Measurements from ENCODE around the gene XRCC3. TPM values are rescaled to one million over a fixed set of nuclear protein-coding genes. Genes with fewer than 3 reads are reported as not detected.

Gene XRCC3
- total and polyA plus RNA-seq, 2 donors (not counting 3 experiments of a cell fraction or from before 2014, with no cell fraction given), result 13.6 to 27.2 TPM

GRCh38 chr14:103650213-103650612, 65.0 kb downstream of the XRCC3 start:
- dilution Hi-C loops (cut with MboI; ENCODE audit: extremely low pct_ligation_motif_present, low sequenced_read_pairs), result no loop called here
- Histone ChIP-seq H3K27ac (ENCODE audit: insufficient read depth, low read depth, low read length) (no peak overlapping the region), H2AFZ (ENCODE audit: low read depth, low read length) (no peak overlapping the region), H3K27me3 (ENCODE audit: control insufficient read depth in 2 of 2, insufficient read depth in 2 of 2, low read length in 2 of 2) (no peaks in the 10 kb centered on the region), H3K79me2 (ENCODE audit: control insufficient read depth, insufficient read depth, low read length) (peaks cover 90% of the 10 kb centered on the region), H3K4me3 (replicated peaks in 1 of 3; ENCODE audit: insufficient read depth in 1 of 3, low read depth in 1 of 3, low read length in 3 of 3) (no peak overlapping the region), H3K4me1 (ENCODE audit: control insufficient read depth, extremely low read depth, insufficient read depth, low read length) (no peaks in the 10 kb centered on the region), H3K9ac (replicated peaks; ENCODE audit: extremely low read depth, insufficient read depth, low read length) (no peak overlapping the region), H3K9me3 (replicated peaks; ENCODE audit: control insufficient read depth, insufficient read depth, low read length) (no peaks in the 10 kb centered on the region), H3K4me2 (ENCODE audit: insufficient read depth, low read length) (no peak overlapping the region), H3K36me3 (ENCODE audit: control insufficient read depth in 2 of 2, extremely low read depth in 1 of 2, insufficient read depth in 2 of 2, low read length in 2 of 2) (peaks cover 0 to 7% of the 10 kb centered on the region in 2 experiments), H3K9me1 (replicated peaks; ENCODE audit: control insufficient read depth, extremely low read depth, insufficient read depth, low read length) (no peaks in the 10 kb centered on the region), H4K20me1 (replicated peaks; ENCODE audit: control insufficient read depth, extremely low read depth, insufficient read depth, low read length) (peaks cover 4% of the 10 kb centered on the region)
- intact Hi-C loops (cut with micrococcal nuclease), result no loop called here
- FAIRE-seq (no peak), DNase-seq (ENCODE audit: low read depth, low spot score) (no peak)
- TF ChIP-seq GATA2 (IDR thresholded peaks at IDR 0.05; ENCODE audit: insufficient read depth, insufficient read length, low read depth, low read length) (no peak), EZH2 (IDR thresholded peaks at IDR 0.05; ENCODE audit: borderline replicate concordance, low read depth, low read length, severe bottlenecking) (no peak), CTCF (IDR thresholded peaks at IDR 0.05; ENCODE audit: extremely low read depth in 1 of 2, insufficient read depth in 1 of 2, low read depth in 1 of 2, low read length in 2 of 2) (no peak), FOS (IDR thresholded peaks at IDR 0.05; ENCODE audit: borderline replicate concordance, insufficient read depth, low read length) (no peak), MAX (IDR thresholded peaks at IDR 0.05; ENCODE audit: insufficient read depth, insufficient read length) (no peak), JUN (IDR thresholded peaks at IDR 0.05; ENCODE audit: borderline replicate concordance, insufficient read depth, insufficient read length, low read depth) (no peak), POLR2AphosphoS5 (IDR thresholded peaks at IDR 0.05; ENCODE audit: insufficient read depth, low read depth, low read length) (no peak), MYC (IDR thresholded peaks at IDR 0.05; ENCODE audit: low read depth, low read length) (no peak), POLR2A (IDR thresholded peaks at IDR 0.05; ENCODE audit: low read depth, low read length) (no peak)
- ChIA-PET POLR2A (no interaction called here), CTCF (no interaction called here)
- BruUV-seq (replicated peaks), result no TSS peak

Measured in endothelial cell of umbilical vein (primary cell).